Stomach (tissue), 9 donors: ENCODE data around the gene RAB8A. TPM values are rescaled to one million over a fixed set of nuclear protein-coding genes. Genes with fewer than 3 reads are reported as not detected.
A peak's percentile ranks its signal among the peaks of the same experiment; 100 is the strongest.
"Not testable (repeated sequence)": the region's sequence is repeated elsewhere in the genome, so short reads cannot be mapped to it uniquely, and the experiment has no call there.

Source experiments
- DNase-seq, 2 donors: peaks; one replicate each; pipeline versions ENCODE4 v3.0.0 to v3.0.0-alpha.2; 2013 to 2019
- H3K27ac ChIP-seq, 5 donors: fragments of 200-600 bp in 4 of 5; sonication (generic) in 4 of 5; one replicate each; pipeline ENCODE4 v1.5.1; 2013 to 2019; ENCODE audit warnings: mild to moderate bottlenecking in 1 of 5, moderate library complexity in 1 of 5
- H3K27me3 ChIP-seq, 3 donors: fragments of 200-600 bp; sonication (generic); one replicate each; pipeline ENCODE4 v1.5.1; 2017 to 2019; ENCODE audit warnings: mixed run types in 1 of 3
- H3K36me3 ChIP-seq, 4 donors: fragments of 200-600 bp; sonication (generic); 1 replicate in 3 of 4; 2 replicates in 1 of 4; pipeline ENCODE4 v1.5.1; 2016 to 2019
- H3K4me1 ChIP-seq, 4 donors: fragments of 200-600 bp; sonication (generic); one replicate each; pipeline ENCODE4 v1.5.1; 2016 to 2019
- H3K4me3 ChIP-seq, 4 donors: fragments of 200-600 bp; sonication (generic) in 3 of 4; one replicate each; pipeline ENCODE4 v1.5.1; 2016 to 2019; ENCODE audit warnings: mild to moderate bottlenecking in 1 of 4
- H3K9me3 ChIP-seq, 4 donors: fragments of 200-600 bp; sonication (generic); one replicate each; pipeline ENCODE4 v1.5.1; 2016 to 2019
- EP300 ChIP-seq: sonication (generic); formaldehyde crosslinking; IDR thresholded peaks from one replicate; pipeline ENCODE4 v1.6.1; 2017; ENCODE audit warnings: antibody characterized with exemption
- POLR2A ChIP-seq, 4 donors: fragments of 450-650 bp; IDR thresholded peaks; one replicate each; pipeline ENCODE4 v1.6.1; 2016; ENCODE audit warnings: antibody characterized with exemption in 4 of 4, control low read depth in 2 of 4, mild to moderate bottlenecking in 1 of 4, moderate library complexity in 1 of 4
- POLR2AphosphoS5 ChIP-seq, 3 donors: sonication (generic); formaldehyde crosslinking; IDR thresholded peaks; one replicate each; pipeline ENCODE4 v1.6.1; 2016; ENCODE audit warnings: antibody characterized with exemption in 3 of 3
- WGBS, 5 donors: extraction: QIAGEN DNeasy Blood & Tissue Kit in 3 of 5; methylation state at CpG; one replicate each; pipeline versions ENCODE4 v1.1.5 to v1.1.7; 2013 to 2018; 5-methylcytosine and 5-hydroxymethylcytosine counted together
- intact Hi-C: fragments of 100-400 bp; cut with DNase I; formaldehyde crosslinking; loops from one replicate; pipeline ENCODE4 v1.15.1; 2023; ENCODE audit warnings: low total_unique reads
- polyA plus RNA-seq, 3 donors: library from polyadenylated mRNA; stranded (reverse); fragments of 200-250 nt; gene quantifications; one replicate each; pipeline ENCODE4 v1.2.3, GENCODE V29; 2013
- total RNA-seq, 5 donors: library from RNA; depleted of rRNA; stranded (reverse); fragments of >200 nt; gene quantifications; one replicate each; pipeline versions ENCODE4 v1.1.0 to v1.2.3, GENCODE V29; 2014 to 2016
- TF ChIP-seq, protein P1 (sequence below), 7 experiments: fragments of 450-650 bp in 4 of 7; fragments of 200-600 bp in 3 of 7; sonication (generic) in 3 of 7; IDR thresholded peaks; one replicate each; pipeline ENCODE4 v1.5.1; 2016 to 2019; ENCODE audit warnings: antibody characterized with exemption in 7 of 7, control low read depth in 2 of 7, mild to moderate bottlenecking in 1 of 7
- donor health status: healthy with polysubstance abuse.
- donor health status: Bipolar disorder and iron deficiency.
- donor health status: healthy.

RAB8A gene
- total and polyA plus RNA-seq, 8 donors = 1.8 to 63.4 (median 31.8) TPM

- TF ChIP-seq POLR2AphosphoS5 (IDR thresholded peaks at IDR 0.05) = no peak
- H3K27me3 ChIP-seq = no peaks in the 10 kb centered on the region
- peaks cover 78 to 92% (median 86%) of the 10 kb centered on the region in 4 donors for H3K36me3 ChIP-seq
- intact Hi-C loops = no loop called here
- 77 to 94% (median 85%) methylated on average over 10 to 11 of the region's 11 CpGs for WGBS, 5 donors
- DNase-seq = no peak
- H3K4me3 ChIP-seq = no peak overlapping the region
- peaks cover 49 to 100% (median 75%) of the 10 kb centered on the region in 4 donors for H3K4me1 ChIP-seq
- no peaks in the 10 kb centered on the region for H3K9me3 ChIP-seq
- H3K27ac ChIP-seq = peak overlapping the region in 3 of 5 donors; percentile 76 to 100 (median 100)
Measured at GRCh38 chr19:16084067-16084685, 27.5 kb upstream of the RAB8A start.

DNA sequence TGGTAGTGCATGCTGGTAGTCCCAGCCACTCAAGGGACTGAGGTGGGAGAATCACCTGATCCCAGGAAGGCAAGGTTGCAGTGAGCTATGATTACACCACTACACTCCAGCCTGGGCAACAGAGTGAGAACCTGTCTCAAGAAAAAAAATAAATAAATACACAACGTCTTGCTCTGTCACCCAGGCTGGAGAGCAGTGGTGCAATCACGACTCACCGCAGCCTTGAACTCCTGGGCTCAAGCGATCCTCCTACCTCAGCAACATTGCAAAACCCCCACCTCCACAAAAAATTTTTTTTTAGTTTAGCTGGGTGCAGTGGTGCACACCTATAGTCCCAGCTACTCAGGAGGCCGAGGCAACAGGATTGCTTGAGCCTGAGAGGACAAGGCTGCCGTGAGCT, 26.6 kb upstream of the RAB8A start:
- intact Hi-C loops = no loop called here
- no peaks in the 10 kb centered on the region for H3K27me3 ChIP-seq
- H3K4me3 ChIP-seq = no peak overlapping the region
- peaks cover 87 to 100% (median 95%) of the 10 kb centered on the region in 4 donors for H3K36me3 ChIP-seq
- WGBS, 5 donors = 62 to 77% (median 69%) methylated on average over 6 of the region's 6 CpGs
- H3K4me1 ChIP-seq = peaks cover 41 to 99% (median 68%) of the 10 kb centered on the region in 4 donors
- H3K9me3 ChIP-seq = no peaks in the 10 kb centered on the region
- TF ChIP-seq, protein P1, sequence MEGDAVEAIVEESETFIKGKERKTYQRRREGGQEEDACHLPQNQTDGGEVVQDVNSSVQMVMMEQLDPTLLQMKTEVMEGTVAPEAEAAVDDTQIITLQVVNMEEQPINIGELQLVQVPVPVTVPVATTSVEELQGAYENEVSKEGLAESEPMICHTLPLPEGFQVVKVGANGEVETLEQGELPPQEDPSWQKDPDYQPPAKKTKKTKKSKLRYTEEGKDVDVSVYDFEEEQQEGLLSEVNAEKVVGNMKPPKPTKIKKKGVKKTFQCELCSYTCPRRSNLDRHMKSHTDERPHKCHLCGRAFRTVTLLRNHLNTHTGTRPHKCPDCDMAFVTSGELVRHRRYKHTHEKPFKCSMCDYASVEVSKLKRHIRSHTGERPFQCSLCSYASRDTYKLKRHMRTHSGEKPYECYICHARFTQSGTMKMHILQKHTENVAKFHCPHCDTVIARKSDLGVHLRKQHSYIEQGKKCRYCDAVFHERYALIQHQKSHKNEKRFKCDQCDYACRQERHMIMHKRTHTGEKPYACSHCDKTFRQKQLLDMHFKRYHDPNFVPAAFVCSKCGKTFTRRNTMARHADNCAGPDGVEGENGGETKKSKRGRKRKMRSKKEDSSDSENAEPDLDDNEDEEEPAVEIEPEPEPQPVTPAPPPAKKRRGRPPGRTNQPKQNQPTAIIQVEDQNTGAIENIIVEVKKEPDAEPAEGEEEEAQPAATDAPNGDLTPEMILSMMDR (IDR thresholded peaks at IDR 0.05) = no peak
- TF ChIP-seq POLR2A (IDR thresholded peaks at IDR 0.05) (no peak), EP300 (no peak), POLR2AphosphoS5 (IDR thresholded peaks at IDR 0.05) (no peak)
- peak overlapping the region in 4 of 5 donors; percentile 7 to 100 (median 88) for H3K27ac ChIP-seq
- DNase-seq = no peak

- WGBS, 5 donors = 65 to 74% (median 67%) methylated on average over 11 of the region's 11 CpGs
- TF ChIP-seq POLR2AphosphoS5 (IDR thresholded peaks at IDR 0.05) = peak in 1 of 3 donors; percentile 0
- H3K27me3 ChIP-seq, intact Hi-C loops, H3K4me3 ChIP-seq, DNase-seq, H3K9me3 ChIP-seq: not testable (repeated sequence)
- peak overlapping the region in 4 of 5 donors; percentile 61 to 100 (median 76) for H3K27ac ChIP-seq
- H3K36me3 ChIP-seq = peaks cover 99 to 100% (median 100%) of the 10 kb centered on the region in 4 donors
- peaks cover 27 to 86% (median 48%) of the 10 kb centered on the region in 4 donors for H3K4me1 ChIP-seq
Measured at GRCh38 chr19:16087404-16087803, 24.3 kb upstream of the RAB8A start.

- Histone ChIP-seq H3K27me3 (no peaks in the 10 kb centered on the region), H3K4me3 (no peak overlapping the region), H3K27ac (peak overlapping the region in 4 of 5 donors; percentile 61 to 100 (median 76)), H3K4me1 (peaks cover 27 to 86% (median 45%) of the 10 kb centered on the region in 4 donors), H3K36me3 (peaks cover 99 to 100% (median 100%) of the 10 kb centered on the region in 4 donors), H3K9me3 (no peaks in the 10 kb centered on the region)
- intact Hi-C loops = no loop called here
- TF ChIP-seq POLR2AphosphoS5 (IDR thresholded peaks at IDR 0.05) (no peak), POLR2A (IDR thresholded peaks at IDR 0.05) (no peak), EP300 (no peak)
- no peak for DNase-seq
- WGBS, 5 donors = 24 to 52% (median 47%) methylated on average over 11 to 12 of the region's 12 CpGs
Measured at GRCh38 chr19:16087940-16088339, 23.7 kb upstream of the RAB8A start.

GRCh38 chr19:16088351-16089009, 23.2 kb upstream of the RAB8A start:
- TF ChIP-seq POLR2A (IDR thresholded peaks at IDR 0.05) (no peak), EP300 (no peak), POLR2AphosphoS5 (IDR thresholded peaks at IDR 0.05) (peak; percentile 44 to 64 (median 56))
- TF ChIP-seq, protein P1 (IDR thresholded peaks at IDR 0.05) = peak in 1 of 7 experiments; percentile 8
- Histone ChIP-seq H3K27me3 (no peaks in the 10 kb centered on the region), H3K9me3 (no peaks in the 10 kb centered on the region), H3K4me1 (peaks cover 27 to 86% (median 43%) of the 10 kb centered on the region in 4 donors), H3K36me3 (peaks cover 99 to 100% (median 100%) of the 10 kb centered on the region in 4 donors), H3K4me3 (no peak overlapping the region), H3K27ac (peak overlapping the region in 4 of 5 donors; percentile 61 to 100 (median 76))
- peak; percentile 52 to 88 for DNase-seq
- 26 to 48% (median 34%) methylated on average over 17 of the region's 17 CpGs for WGBS, 5 donors
- intact Hi-C loops = no loop called here
